NCI-H1417 (cell line): ENCODE results near the gene NUMB.

Experiments
- DNase-seq, 3 experiments: peaks; one replicate each; lab custom pipeline; 2025; lab: John Stamatoyannopoulos, UW

NUMB gene

DNA sequence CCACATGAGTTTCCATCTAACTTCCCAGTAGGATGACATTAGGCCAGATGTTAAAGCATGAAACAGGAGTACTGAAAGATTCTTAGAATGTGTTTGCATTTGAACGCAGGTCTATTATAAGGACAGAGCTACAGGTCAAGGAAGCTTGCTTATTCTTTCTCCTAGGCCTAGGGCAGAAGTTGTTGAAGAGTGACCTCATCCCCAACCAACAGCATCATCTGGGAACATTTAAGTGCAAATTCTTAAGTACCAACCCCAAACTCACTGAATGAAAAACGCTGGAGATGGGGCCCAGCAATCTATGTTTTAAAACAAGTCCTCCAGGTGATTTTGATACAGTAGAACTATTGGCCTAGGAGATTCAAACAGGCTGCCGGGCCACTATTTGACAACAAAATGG is 168.6 kb downstream of the NUMB start:
- no peak for DNase-seq

DNA sequence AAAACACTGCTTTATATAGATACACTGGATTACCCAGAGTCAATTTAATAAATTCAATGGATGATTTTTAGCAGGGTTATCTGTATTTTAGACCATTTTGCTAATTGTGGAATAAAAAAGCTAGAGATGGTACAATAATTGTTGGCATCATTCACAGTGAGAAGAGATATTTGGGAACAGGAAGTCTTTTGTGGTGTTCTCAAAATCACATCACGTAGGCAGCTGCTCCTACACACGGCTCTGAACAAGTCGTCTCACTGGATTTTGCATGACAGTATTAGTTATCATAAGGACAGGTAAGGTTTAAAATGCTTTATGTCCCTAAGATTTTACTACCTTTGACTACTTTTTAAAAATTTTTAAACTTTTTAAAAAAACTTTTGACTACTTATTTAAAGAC is 169.0 kb downstream of the NUMB start:
- no peak for DNase-seq

GRCh38 chr14:73287071-73287470 is 171.3 kb downstream of the NUMB start:
- DNase-seq = no peak

GRCh38 chr14:73286598-73286997 is 171.7 kb downstream of the NUMB start:
- DNase-seq = no peak

DNA sequence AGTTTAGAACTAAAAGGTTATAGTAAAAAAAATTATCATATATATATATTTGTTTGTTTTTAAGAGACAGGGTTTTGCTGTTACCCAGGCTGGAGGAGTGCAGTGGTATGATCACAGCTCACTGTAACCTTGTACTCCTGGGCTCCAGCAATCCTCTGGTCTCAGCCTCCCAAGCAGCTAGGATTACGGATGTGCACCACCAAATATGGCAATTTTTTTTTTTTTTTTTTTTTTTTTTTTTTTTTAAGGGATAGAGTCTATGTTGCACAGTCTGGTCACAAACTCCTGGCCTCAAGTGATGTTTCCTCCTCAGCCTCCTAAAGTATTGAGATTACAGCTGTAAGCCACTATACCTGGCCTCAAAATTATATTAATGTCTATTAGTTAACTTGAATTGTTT is 172.4 kb downstream of the NUMB start:
- DNase-seq = no peak

- DNase-seq = peak in 2 of 3 experiments; percentile 42 to 49
These were observed 174.6 kb downstream of the NUMB start for GRCh38 chr14:73283608-73284379.

GRCh38 chr14:73280903-73281302 is 177.4 kb downstream of the NUMB start:
- DNase-seq = no peak

DNA sequence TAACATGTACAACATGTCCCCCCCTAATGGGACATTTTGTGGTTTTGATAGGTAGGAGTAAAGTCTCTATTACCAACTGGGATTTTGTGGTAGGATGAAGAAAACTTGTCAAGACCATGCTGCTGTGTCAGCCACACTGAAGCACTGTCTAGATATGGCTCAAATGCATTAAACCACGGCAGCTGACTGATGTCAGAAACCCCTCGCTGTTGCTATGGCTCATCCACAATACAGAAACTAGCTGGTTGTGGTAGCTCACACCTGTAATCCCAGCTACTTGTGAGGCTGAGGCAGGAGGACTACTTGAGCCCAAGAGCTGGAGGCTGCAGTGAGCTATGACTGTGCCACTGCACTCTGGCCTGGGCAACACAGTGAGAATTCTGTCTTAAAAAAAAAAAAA is 181.0 kb downstream of the NUMB start:
- DNase-seq = no peak

DNA sequence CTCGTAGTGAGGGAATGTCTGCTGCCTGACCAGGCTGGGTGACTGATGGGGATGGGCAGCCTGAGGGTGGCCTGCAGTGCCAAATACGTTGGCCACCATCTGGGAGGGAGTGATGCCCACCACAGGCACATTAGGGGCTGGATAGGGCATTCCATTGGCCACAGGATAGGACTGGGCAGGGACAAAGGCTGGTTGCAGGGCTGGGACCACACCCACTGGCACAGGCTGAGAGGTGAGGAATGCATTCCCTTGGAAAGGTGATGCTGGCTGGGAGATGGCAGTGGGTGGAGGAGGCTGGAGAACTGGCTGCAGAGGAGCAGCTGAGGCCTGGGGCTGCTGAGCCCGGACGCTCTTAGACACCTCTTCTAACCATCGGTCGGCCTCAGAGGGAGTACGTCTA is 181.5 kb downstream of the NUMB start:
- no peak for DNase-seq

DNA sequence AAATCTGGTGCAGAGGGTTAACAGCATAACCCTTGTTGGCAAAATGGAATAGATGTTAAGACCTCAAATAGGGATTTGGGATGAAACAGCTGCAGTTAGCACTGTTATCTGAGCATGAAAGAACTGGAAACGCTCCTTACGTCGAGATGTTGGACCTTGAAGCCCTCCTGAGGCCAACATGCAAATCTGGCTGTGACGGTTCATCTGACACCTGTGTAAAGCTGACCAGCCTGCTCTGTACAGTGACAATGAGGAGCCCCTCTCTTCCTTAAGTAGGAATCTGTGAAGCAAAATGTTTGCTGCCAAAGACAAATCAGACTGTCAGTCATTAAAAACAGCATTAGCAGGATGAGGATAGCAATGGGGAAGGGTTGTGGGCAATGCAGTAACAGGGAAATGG is 184.5 kb downstream of the NUMB start:
- DNase-seq = no peak

DNA sequence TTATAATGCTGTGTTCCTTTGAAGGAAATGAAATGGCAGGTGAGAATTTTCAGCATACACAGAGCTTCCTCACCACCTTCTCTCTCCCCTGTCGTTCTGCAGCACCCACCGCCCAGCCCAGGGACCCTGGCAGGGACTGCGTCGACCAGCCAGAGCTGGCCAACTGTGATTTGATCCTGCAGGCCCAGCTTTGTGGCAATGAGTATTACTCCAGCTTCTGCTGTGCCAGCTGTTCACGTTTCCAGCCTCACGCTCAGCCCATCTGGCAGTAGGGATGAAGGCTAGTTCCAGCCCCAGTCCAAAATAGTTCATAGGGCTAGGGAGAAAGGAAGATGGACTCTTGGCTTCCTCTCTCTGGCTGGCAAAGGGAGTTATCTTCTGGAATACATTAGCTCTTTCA is 186.0 kb downstream of the NUMB start:
- DNase-seq = no peak

- DNase-seq = no peak
These were observed 188.4 kb downstream of the NUMB start for GRCh38 chr14:73269729-73270531.

DNA sequence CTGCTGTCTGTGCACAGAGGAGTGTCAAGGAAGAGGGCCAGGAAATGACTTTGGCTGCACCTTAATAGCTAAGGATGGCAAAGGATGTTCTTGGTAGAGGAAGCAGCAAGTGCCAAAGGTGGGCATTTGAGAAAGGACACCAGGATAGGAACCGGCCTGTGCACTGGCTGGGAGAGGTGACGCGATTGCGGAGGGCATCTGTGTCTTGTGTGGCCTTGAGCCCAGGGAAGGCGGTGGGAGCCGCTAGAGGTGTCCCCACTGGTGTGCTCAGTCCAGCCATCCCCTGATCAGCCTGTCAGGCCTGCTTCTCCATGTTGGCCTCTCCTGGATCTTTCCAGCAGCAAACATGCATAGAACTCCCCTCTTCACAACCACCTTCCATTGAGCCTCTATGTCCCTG is 190.9 kb downstream of the NUMB start:
- no peak for DNase-seq

- no peak for DNase-seq
These were observed 192.0 kb downstream of the NUMB start for GRCh38 chr14:73266317-73266716.

- DNase-seq = no peak
These were observed 192.7 kb downstream of the NUMB start for GRCh38 chr14:73265721-73266046.

DNA sequence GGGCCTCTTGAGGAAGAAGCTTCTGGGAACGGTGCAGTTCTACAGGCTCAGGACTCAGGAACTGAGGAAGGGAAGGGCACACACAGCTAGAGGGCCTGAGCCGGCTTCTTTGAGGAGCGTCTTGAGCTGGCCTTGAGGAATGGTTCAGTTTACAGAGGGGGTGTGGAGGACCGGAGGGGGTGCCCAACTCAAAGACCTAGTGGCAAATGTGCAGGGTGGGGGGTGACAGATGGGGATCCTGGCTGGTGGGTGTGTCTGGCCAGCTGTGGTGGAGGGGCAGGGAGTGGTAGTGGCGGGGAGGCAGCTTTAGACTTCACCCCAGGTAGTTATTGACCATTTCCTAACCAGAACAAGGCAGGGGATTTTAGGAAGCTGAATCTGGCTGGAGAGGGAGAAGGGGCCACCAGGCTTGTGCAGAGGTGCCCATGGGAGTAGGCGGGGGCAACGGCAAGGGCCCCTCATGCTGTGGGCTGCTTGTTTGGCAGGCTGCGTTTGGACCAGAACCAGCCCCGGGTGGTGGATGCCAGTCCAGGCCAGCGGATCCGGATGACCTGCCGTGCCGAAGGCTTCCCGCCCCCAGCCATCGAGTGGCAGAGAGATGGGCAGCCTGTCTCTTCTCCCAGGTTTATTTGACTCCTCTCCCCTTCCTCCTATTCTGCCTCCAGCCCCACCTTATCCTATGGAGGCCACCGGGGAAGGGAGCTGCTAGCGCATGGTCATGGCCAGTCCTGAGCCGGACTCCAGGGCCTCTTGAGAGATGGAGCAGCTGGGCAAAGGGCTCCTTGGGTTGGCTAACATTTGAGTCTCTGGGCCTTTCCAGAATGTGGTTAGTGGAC is 193.2 kb downstream of the NUMB start:
- DNase-seq = no peak

- peak in 1 of 3 experiments; percentile 41 for DNase-seq
These were observed 194.1 kb downstream of the NUMB start for GRCh38 chr14:73264080-73264884.

- peak in 2 of 3 experiments; percentile 33 to 41 for DNase-seq
These were observed 194.7 kb downstream of the NUMB start for GRCh38 chr14:73263606-73264005.

DNA sequence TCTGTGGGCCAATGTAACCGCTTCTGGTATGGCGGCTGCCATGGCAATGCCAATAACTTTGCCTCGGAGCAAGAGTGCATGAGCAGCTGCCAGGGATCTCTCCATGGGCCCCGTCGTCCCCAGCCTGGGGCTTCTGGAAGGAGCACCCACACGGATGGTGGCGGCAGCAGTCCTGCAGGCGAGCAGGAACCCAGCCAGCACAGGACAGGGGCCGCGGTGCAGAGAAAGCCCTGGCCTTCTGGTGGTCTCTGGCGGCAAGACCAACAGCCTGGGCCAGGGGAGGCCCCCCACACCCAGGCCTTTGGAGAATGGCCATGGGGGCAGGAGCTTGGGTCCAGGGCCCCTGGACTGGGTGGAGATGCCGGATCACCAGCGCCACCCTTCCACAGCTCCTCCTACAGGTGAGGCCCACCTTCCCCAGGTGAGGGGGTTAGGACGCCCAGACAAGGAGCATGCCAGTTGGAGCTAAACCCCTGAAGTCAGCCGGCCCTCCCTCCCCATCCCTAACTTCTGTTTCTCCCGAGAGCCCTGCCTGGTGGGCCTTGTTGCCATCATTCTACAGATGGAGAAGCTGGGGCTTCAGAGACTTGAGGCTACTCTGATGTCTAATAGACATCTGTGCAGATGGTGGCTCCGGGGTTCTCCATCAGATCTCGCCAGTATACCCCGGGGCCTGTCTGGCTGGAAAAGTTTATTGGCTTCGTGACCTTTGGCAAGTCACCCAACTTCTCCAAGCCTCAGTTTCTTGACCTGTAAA is 195.7 kb downstream of the NUMB start:
- no peak for DNase-seq

- no peak for DNase-seq
These were observed 196.6 kb downstream of the NUMB start for GRCh38 chr14:73261520-73262426.
